ENCODE measurements around the gene SMG1.
"Not testable (repeated sequence)": the region's sequence is repeated elsewhere in the genome, so short reads cannot be mapped to it uniquely, and the experiment has no call there.

The SMG1 gene

DNA sequence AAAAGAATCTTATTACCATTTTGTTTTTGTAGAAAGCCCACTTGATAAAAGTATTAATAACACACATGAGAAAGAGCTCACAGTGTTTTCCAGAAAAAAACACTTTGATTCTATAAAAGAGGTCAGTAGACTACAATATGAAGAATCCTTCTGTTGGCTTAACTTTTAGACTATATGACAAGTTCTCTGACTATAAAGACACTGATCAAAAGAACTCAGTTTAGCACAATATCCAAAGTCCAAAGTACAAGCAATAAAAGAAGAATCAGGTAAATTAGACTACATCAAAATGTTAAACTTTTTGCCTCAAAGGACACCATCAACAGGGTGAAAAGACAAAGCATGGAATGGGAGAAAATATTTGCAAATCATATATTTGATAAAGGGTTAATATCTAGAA lies 11.2 kb upstream of the SMG1 start:
- DNase-seq (ENCODE audit: low read depth) = no peak
- no peak overlapping the region for H3K4me3 ChIP-seq (ENCODE audit: low read depth, low read length)

DNA sequence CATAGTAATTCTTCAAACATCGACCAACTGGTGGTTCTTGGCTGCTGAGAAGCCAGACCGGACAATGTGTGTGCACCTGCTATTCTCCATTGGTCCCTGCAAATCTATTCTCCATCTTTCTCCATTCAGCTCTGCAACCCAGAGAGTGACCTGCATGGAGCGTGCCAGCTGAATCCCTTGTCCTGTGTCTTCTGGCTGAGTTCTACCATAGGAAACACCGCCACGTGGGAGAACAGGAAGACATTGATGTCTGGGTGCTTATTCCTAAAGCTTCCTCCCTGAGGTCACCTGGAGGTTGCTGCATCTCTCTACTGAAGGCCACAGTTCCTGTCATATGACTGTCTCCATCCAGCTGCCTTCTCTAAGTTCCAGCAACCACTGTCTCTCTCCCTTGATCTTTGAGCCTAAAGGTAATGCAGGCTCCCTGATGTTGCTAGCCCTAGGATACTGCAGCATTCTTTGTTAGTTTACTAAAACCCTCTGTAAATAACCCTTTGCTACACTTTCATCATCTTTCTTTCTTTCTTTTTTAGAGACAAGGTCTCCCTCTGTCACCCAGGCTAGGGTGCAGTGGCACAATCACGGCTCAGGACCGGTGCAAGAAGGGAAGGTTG lies 10.6 kb upstream of the SMG1 start:
- DNase-seq (ENCODE audit: low read depth) = no peak
- no peak overlapping the region for H3K4me3 ChIP-seq (ENCODE audit: low read depth, low read length)

DNA sequence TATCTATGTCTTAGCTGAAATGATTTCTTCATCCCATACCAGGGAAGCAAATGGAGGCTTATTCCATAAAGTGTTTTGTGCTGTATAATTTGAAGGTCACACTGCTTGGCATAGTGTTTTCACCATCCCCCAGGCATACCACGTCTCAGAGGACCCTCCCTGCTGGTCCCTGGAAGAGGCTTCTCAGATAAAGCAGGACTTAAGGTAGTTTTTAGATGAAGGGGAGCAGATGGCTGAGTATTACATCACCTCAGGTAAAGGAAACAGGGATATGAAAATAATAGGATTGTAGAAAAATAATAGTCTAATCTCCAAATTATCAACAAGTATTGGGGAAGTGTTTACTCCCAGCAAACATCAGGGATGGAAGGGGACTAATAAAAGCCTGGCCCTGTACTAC lies 7.3 kb upstream of the SMG1 start:
- H3K4me3 ChIP-seq (ENCODE audit: low read depth, low read length) = no peak overlapping the region
- no peak for DNase-seq (ENCODE audit: low read depth)

DNA sequence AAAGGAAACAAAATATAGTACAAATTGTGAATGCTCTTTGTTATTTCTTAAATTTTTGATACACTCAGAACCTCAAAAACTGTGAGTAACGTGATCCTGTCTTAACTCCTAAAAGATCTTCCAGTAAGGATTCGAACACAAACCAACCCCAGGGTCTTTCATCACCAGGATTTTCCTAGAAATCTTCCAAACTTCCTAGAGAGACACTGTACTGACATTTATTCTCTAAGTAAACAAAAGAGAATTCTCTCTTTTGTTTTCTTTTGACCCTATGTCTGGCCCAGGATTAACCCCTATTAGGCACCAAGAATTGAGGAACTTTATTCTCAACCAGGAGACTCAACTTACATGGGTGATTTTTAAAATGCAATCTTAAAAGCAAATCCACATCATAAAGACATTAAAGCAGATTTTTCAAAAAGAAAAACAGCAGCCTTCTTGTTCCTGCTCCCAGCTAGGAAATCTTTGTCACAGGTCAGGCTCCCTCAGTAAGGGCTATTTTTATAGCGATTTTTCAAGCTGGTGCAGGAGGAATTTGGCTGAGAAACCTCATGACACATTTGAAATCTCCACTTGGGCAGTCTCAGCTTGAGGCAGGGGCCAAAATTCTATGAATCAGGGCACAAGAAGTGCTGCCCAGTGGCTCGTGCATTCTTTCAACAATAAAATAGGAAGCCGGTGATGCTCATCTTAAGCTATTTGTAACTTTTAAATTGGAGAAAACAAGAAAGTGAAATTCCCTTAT lies 6.2 kb upstream of the SMG1 start:
- DNase-seq (ENCODE audit: low read depth) = peak; percentile 4

DNA sequence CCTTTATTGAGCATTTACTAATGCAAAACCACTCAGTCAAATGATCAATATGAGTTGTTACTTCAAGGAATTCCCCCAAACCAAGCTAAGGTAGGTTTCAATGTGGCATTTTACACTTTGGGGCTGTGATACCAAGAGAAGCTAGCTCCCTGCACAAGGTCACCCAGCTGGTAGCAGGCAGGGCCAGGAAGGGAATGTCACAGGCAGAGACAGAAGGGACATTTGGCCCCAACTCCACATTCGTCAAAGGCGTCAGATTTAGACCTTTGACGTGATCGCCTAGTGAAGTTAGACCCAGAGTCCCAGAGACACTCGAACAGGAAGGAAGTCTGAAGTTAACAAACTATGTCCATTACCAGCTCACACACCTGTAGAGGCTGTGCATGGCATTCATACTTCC lies 5.5 kb upstream of the SMG1 start:
- H3K4me3 ChIP-seq (ENCODE audit: low read depth, low read length) = no peak overlapping the region
- no peak for DNase-seq (ENCODE audit: low read depth)

More for the DNA sequence above, 6.2 kb upstream of the SMG1 start:
- H3K4me3 ChIP-seq (ENCODE audit: low read depth, low read length) = no peak overlapping the region

DNA sequence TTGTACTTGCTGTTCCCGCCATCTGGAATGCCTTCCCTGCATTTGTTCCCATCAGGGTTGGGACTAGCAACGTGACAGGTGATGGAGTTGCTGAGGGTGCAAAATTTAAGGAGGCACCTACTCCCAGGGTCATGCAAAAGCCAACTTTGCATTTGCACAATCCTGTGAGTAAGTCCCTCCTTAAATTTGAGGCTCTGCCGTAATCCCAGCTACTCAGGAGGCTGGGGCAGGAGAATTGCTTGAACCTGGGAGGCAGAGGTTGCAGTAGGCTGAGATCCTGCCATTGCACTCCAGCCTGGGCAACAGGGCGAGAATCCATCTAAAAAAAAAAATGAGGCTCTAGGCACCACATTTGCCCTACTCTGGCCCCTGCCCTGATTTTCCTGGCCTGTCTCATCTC lies 3.9 kb upstream of the SMG1 start:
- DNase-seq (ENCODE audit: low read depth); H3K4me3 ChIP-seq (ENCODE audit: low read depth, low read length): not testable (repeated sequence)

DNA sequence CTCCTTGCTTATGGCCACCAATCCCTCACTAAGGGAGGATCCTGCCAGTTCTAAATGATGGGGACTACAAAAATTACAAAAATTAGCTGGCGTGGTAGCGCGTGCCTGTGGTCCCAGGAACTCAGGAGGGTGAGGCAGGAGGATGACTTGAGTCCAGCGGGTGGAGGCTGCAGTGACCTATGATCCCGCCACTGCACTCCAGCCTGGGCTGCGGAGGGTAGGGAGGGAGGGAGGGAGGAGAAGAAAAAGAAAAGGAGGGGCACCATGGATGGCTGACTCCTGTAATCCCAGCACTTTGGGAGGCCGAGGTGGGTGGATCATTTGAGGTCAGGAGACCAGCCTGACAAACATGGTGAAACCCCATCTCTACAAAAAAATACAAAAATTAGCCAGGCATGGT lies 1.9 kb upstream of the SMG1 start:
- not testable (repeated sequence) for DNase-seq (ENCODE audit: low read depth)

DNA sequence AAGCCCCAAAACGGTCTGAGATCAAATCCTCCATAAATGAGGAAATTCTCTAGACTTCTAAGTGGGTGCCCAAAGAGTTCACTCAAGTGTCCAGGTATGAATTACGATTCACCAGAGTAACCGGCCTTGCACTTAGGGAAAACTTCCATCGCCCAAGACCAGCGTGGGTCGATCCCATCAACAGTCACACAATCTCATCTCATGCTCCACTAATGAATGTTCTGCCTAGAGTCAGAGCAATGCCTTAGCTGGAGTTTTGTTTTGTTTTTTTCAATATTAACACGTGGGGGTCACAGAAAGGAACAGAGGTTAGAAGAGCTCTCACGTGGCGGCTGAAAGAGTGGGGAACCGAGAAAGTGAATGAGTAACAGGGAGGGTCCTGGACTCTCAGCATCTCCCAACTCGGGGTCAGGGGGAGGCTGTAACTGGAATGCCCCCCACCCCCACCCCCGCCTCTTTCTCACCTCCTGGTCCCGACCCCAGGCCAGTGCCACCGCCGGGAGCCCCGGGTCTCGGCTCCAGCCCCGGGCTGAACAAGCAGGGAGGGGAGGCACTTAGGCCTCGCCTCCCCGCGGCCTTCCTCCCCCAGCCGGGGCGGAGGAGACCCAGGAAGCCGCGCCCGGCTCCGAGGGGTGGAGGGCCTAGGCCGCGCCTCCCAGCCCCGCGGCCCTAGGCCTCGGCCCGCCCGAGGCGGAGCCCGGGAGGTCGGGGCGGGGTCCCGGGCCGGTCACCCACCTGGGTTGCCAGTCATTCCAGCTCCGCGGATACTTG lies 808 bp downstream of the SMG1 start:
- H3K4me3 ChIP-seq (ENCODE audit: low read depth, low read length) = peak overlapping the region; percentile 67

More for the DNA sequence above, 1.9 kb upstream of the SMG1 start:
- H3K4me3 ChIP-seq (ENCODE audit: low read depth, low read length) = not testable (repeated sequence)

DNA sequence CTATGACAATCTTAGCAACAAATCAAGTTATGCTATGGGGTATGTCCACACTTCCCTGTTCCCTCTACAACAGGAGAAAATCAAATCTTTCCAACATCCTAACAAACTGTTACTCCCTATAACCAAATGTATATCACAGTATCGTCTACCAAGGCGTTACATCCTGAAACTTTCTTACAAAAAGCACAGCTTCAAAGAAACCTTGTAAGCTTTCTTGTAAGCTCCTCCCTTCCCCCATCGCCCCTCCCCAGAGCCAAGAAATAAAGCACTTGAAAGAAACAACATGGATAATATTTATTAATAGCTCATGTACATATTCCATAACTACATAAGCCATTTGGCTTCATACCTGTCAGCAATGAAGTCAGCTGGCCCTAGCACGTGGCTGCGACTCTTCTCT lies 2.3 kb downstream of the SMG1 start:
- H3K4me3 ChIP-seq (ENCODE audit: low read depth, low read length) = peak overlapping the region; percentile 2
- not testable (repeated sequence) for DNase-seq (ENCODE audit: low read depth)

More for the DNA sequence above, 808 bp downstream of the SMG1 start:
- DNase-seq (ENCODE audit: low read depth) = not testable (repeated sequence)

DNA sequence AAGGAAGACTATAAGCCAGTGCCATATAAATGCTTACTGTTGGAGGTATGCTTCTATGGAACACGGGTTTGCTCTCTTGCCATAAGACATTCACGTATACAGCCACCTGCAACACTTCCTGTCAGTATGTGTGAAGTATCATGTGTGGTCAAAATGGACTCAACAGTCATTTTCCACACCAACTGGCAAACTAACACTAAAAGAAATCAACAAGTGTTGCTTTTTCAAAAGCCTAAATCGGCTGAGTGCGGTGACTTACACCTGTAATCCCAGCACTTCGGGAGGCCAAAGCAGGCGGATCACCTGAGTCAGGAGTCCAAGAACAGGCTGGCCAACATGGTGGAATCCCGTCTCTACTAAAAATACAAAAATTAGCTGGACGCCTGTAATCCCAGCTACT lies 3.1 kb downstream of the SMG1 start:
- not testable (repeated sequence) for DNase-seq (ENCODE audit: low read depth); H3K4me3 ChIP-seq (ENCODE audit: low read depth, low read length)

DNA sequence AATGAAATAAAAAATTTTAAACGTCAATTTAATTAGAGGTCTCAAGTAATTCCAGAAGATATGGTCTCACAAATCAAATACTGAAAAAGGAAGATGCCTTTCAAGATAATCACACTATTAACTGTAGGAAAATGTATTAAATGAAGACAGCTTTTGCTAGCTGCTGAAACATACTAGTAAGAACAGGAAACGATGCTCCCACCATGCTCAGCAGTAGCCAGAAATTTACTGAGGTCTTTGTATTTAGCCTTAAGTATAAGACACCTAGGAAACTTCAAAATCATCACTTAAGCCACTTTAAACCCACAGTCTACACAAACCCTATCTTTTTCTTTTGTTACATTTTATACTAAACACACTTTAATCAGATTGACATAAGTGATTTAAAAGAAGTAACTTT lies 16.6 kb downstream of the SMG1 start:
- not testable (repeated sequence) for DNase-seq (ENCODE audit: low read depth); H3K4me3 ChIP-seq (ENCODE audit: low read depth, low read length)

DNA sequence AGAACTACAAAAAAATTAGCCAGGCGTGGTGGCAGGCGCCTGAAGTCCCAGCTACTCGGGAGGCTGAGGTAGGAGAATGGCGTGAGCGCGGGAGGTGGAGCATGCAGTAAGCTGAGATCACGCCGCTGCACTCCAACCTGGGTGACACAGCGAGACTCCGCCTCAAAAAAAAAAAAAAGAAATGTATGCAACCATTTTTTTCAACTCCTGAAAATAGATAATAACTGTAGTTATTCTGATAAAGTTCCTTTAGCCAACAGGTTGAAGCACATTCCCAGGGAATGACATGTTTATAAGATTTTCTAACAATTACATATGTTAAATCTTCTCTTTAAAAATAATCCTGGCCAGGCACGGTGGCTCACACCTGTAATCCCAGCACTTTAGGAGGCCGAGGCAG lies 17.5 kb downstream of the SMG1 start:
- H3K4me3 ChIP-seq (ENCODE audit: low read depth, low read length); DNase-seq (ENCODE audit: low read depth): not testable (repeated sequence)

DNA sequence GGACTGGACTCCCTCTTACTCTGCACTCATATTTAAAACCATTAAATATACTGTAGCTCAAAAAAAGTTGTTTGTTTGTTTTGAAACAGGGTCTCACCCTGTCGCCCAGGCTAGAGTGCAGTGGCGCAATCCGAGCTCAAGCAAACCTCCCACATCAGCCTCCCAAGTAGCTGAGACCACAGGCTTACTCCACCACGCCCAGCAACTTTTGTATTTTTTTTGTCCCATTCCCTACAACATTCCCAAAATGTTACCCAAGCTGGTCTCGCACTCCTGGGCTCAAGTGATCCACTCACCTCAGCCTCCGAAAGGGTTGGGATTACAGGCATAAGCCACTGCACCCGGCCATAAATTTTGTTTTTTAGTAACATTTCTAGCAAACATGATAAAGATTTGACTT lies 23.4 kb downstream of the SMG1 start:
- not testable (repeated sequence) for H3K4me3 ChIP-seq (ENCODE audit: low read depth, low read length)

DNA sequence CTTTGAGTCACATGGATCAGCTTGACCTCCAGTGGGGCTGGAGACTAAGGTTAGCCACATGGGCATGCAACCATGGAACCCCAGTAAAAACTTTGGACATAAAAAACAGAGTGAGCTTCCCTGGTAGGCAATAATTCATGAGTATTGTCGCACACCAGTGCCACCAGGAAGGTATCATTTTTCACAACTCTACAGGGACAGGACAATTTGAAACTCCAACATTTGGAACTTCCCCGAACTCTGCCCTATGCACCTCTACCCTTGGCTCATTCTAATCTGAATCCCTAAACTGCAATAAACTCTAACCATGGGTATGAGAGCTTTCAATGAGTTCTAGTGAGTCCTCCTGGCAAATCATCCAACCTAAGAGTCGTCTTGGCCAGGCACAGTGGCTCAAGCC lies 24.2 kb downstream of the SMG1 start:
- H3K4me3 ChIP-seq (ENCODE audit: low read depth, low read length); DNase-seq (ENCODE audit: low read depth): not testable (repeated sequence)

More for the DNA sequence above, 23.4 kb downstream of the SMG1 start:
- not testable (repeated sequence) for DNase-seq (ENCODE audit: low read depth)

DNA sequence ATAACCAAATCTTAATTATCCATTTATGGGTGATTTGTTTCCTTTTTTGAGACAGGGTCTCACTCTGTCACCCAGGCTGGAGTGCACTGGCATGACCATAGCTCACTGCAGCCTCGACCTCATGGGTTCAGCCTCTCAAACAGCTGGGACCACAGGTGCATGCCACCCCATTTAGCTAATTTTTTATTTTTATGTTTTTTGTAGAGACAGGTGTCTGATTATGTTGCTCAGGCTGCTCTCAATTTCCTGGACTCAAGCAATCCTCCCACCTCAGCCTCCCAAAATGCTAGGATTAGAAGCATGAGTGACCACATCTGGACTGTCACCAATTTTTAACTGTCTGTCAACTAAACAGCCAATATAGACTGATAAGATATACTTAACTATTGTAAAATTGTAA lies 25.0 kb downstream of the SMG1 start:
- not testable (repeated sequence) for DNase-seq (ENCODE audit: low read depth)

DNA sequence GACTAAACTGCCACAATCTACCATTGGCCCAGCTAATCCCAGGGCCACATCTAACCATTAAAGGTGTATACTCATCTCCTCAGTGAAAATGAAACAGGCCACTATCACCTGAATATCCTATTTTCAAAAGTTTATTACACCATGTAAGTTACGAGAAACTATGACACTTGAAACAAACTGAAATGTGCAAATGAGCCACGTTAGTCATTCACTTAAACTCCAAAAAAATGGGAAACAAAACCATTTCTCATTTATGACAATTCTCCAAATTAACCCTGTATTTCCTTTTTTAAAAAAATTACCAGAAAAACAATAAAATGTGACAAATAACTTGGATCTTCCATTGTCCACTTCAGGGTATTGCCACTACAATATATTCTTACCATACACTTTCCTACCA lies 41.8 kb downstream of the SMG1 start:
- H3K4me3 ChIP-seq (ENCODE audit: low read depth, low read length); DNase-seq (ENCODE audit: low read depth): not testable (repeated sequence)

More for the DNA sequence above, 25.0 kb downstream of the SMG1 start:
- H3K4me3 ChIP-seq (ENCODE audit: low read depth, low read length) = not testable (repeated sequence)

DNA sequence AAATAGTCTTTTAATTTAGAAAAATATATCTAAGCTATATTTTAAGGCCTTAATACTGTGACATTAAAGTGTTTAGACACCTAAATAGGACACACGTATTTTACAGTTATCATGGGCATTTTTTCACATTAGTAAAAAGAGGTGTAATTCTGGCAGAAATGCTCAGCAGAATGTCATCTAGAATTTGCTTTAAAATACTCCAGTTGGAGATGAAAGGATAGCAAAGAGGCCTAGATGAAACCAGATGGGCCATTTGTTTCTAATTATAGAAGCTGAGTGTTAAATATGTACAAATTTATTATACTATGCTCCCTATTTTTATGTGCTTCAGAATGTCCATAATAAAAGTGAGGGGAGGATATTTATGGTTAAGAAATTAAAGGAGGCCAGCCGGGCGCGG lies 48.5 kb downstream of the SMG1 start:
- H3K4me3 ChIP-seq (ENCODE audit: low read depth, low read length); DNase-seq (ENCODE audit: low read depth): not testable (repeated sequence)

DNA sequence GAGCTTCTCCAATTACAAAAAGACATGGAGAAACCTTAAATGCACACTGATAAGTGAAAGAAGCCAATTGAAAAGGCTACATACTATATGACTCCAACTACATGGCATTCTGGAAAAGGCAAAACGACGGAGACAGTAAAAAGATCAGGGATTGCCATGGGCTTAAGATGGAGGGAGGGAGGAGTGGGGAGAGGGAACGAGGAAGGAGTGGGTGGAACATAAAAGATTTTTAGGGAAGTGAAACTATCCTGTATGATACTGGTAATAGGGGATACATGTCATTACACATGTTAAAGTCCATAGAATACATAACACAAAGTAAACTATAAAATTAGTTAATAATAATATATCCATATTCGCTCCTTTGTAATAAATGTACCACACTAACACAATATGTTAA lies 48.9 kb downstream of the SMG1 start:
- not testable (repeated sequence) for H3K4me3 ChIP-seq (ENCODE audit: low read depth, low read length); DNase-seq (ENCODE audit: low read depth)

DNA sequence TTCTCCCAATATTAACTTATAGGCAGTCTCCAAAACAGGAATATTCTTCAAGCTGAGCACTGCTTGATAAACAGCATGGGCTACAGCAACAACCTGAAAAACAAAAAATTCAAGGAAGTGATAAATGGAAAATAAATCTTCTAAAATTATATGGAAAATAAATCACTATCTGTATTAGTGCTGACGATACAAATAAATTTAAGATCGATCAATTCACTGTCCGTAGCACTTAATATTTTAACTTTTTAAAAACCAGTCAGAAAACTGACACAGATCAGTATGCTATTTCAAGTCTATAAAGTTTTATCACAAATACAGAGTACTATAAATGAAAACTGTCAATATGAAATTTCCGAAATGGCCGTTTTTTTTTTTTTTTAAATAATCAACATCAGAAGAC lies 49.9 kb downstream of the SMG1 start:
- H3K4me3 ChIP-seq (ENCODE audit: low read depth, low read length); DNase-seq (ENCODE audit: low read depth): not testable (repeated sequence)

DNA sequence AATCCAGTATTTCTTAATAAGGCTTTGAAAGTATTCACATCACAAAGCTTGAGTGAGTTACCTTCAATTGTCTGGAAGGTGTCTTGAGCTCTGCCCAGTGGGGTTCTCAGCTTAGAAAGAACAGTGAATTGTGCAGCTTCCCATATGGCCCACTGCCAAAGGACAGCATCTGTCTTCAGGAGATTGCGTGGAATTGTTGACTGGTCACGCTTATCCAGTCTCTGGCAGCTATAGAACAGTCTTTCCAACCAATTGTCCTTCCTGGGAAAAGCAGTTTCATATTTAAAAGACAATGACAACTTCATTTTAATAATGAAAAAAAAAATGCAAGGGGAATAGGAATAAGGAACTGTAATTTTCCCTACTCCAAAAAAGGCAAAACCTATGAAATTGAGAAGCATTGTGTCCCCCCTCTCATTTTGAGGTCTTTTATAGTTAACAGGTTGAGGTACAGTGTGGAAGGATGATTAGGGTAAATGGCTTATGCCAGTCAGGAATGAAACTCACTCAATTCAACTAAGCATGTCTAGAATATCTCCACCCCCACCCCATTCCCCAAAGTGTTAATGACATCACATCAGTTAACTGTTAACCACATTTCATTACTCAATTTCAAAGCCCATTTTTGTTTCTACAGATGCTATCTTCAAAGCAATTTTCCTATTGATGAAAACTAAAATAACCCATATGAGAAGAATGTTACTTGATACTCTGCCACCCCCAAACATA lies 57.0 kb downstream of the SMG1 start:
- peak; percentile 0 for DNase-seq (ENCODE audit: low read depth)
- not testable (repeated sequence) for H3K4me3 ChIP-seq (ENCODE audit: low read depth, low read length)
